ENCODE data around the gene FAM53B.

- TF ChIP-seq EZH2 (IDR thresholded peaks at IDR 0.05; ENCODE audit: insufficient read depth, poor library complexity, severe bottlenecking) (no peak), EZH2phosphoT487 (IDR thresholded peaks at IDR 0.05; ENCODE audit: insufficient read depth, low read depth) (no peak)
Measured at GRCh38 chr10:124639206-124639605, 105.0 kb downstream of the FAM53B start.
